Ishikawa (cell line): ENCODE measurements around the gene HTR2C.

Experiments
- EGR1 ChIP-seq: IDR thresholded peaks from 2 replicates; pipeline ENCODE4 v1.6.1; 2012
- EP300 ChIP-seq: IDR thresholded peaks from 2 replicates; pipeline ENCODE4 v1.6.1; 2012; ENCODE audit warnings: borderline replicate concordance
- RAD21 ChIP-seq: IDR thresholded peaks from 2 replicates; pipeline ENCODE4 v1.6.1; 2012; ENCODE audit warnings: low read depth
- TAF1 ChIP-seq: IDR thresholded peaks from 2 replicates; pipeline ENCODE4 v1.6.1; 2012; ENCODE audit warnings: low read depth, mild to moderate bottlenecking
- YY1 ChIP-seq: IDR thresholded peaks from 2 replicates; pipeline ENCODE4 v1.6.1; 2012; ENCODE audit warnings: low read depth
- ZBTB7A ChIP-seq: IDR thresholded peaks from 2 replicates; pipeline ENCODE4 v1.6.1; 2012; ENCODE audit warnings: low read depth
- TF ChIP-seq, protein P1 (sequence below): IDR thresholded peaks from 2 replicates; pipeline ENCODE4 v1.6.1; 2012
- TF ChIP-seq, protein P2 (sequence below): IDR thresholded peaks from 2 replicates; pipeline ENCODE4 v1.6.1; 2012; ENCODE audit warnings: low read depth, mild to moderate bottlenecking

DNA sequence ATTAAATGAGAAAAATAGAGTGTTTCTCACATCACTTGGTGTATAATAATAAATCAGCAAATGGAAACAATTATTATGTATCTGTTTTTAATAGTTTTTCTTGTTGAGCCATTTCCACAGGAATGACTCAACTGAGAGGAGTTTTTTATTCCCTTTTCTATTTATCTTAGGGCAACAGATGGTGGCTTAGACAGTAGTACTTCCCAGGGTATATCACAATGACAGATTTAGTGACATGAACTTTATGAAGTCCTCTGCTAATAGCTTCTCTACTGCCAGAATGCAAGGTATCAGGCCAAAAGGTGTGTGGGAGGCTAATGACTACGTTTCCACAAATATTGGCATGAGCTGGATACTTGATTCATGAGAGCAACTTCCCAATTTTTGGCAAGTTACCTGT is 126.7 kb downstream of the HTR2C start:
- TF ChIP-seq ZBTB7A: no peak
- TF ChIP-seq RAD21: no peak
- no peak for TF ChIP-seq EP300
- TF ChIP-seq YY1: no peak
- TF ChIP-seq, protein P1, sequence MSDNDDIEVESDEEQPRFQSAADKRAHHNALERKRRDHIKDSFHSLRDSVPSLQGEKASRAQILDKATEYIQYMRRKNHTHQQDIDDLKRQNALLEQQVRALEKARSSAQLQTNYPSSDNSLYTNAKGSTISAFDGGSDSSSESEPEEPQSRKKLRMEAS: no peak
- TF ChIP-seq TAF1: no peak
- TF ChIP-seq, protein P2, sequence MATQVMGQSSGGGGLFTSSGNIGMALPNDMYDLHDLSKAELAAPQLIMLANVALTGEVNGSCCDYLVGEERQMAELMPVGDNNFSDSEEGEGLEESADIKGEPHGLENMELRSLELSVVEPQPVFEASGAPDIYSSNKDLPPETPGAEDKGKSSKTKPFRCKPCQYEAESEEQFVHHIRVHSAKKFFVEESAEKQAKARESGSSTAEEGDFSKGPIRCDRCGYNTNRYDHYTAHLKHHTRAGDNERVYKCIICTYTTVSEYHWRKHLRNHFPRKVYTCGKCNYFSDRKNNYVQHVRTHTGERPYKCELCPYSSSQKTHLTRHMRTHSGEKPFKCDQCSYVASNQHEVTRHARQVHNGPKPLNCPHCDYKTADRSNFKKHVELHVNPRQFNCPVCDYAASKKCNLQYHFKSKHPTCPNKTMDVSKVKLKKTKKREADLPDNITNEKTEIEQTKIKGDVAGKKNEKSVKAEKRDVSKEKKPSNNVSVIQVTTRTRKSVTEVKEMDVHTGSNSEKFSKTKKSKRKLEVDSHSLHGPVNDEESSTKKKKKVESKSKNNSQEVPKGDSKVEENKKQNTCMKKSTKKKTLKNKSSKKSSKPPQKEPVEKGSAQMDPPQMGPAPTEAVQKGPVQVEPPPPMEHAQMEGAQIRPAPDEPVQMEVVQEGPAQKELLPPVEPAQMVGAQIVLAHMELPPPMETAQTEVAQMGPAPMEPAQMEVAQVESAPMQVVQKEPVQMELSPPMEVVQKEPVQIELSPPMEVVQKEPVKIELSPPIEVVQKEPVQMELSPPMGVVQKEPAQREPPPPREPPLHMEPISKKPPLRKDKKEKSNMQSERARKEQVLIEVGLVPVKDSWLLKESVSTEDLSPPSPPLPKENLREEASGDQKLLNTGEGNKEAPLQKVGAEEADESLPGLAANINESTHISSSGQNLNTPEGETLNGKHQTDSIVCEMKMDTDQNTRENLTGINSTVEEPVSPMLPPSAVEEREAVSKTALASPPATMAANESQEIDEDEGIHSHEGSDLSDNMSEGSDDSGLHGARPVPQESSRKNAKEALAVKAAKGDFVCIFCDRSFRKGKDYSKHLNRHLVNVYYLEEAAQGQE: no peak
- TF ChIP-seq EGR1: no peak
